GM12878 (cell line): ENCODE measurements around the gene YY1. TPM values are rescaled to one million over a fixed set of nuclear protein-coding genes. Genes with fewer than 3 reads are reported as not detected.

Experiments
- ATAC-seq: fragments of 200-7000 bp; cut with Tn5 transposase; 3 replicates; pipeline ENCODE4 v1.9.1; 2020; ENCODE audit warnings: mild to moderate bottlenecking, moderate library complexity
- BruUV-seq: library from RNA; stranded (reverse); fragments of 400-500 nt; replicated peaks from 2 replicates; lab custom pipeline; 2021; lab: Mats Ljungman, UMichigan
- CTCF ChIA-PET: fragments of 300-600 bp; sonication (Branson Sonifier 250); formaldehyde crosslinking; extraction: SDS; loops from one replicate; lab custom pipeline; 2021; ENCODE audit warnings: inconsistent platforms; lab: Yijun Ruan, JAX
- POLR2A ChIA-PET: fragments of 350-600 bp; formaldehyde crosslinking; extraction: SDS; loops from one replicate; lab custom pipeline; 2021; ENCODE audit warnings: inconsistent platforms; lab: Charles Lee
- RAD21 ChIA-PET: fragments of 300-600 bp; sonication (Branson Sonifier 250); formaldehyde crosslinking; loops from one replicate; lab custom pipeline; 2023; ENCODE audit warnings: antibody characterized with exemption; ENCODE audit not compliant: unreplicated experiment; lab: Charles Lee
- SMC1A ChIA-PET: fragments of 300-600 bp; sonication (Branson Sonifier 250); formaldehyde crosslinking; loops from one replicate; lab custom pipeline; 2023; ENCODE audit not compliant: unreplicated experiment, uncharacterized antibody; lab: Charles Lee
- DNase-seq: peaks from one replicate; pipeline ENCODE4 v3.0.0-alpha.2; 2011; ENCODE audit warnings: low read depth, low spot score
- FAIRE-seq: peaks from 3 replicates; lab custom pipeline; 2011; peaks lifted over from hg19 to GRCh38; lab: Jason Lieb, UNC
- H2AFZ ChIP-seq: 2 replicates; pipeline ENCODE4 v1.6.0; 2011; ENCODE audit warnings: low read depth, low read length, control low read depth; ENCODE audit not compliant: control insufficient read depth
- H3K27ac ChIP-seq: 2 replicates; pipeline ENCODE4 v1.5.1; 2011; ENCODE audit warnings: control low read depth; ENCODE audit not compliant: control insufficient read depth, insufficient read depth
- H3K27me3 ChIP-seq, 2 experiments: replicated peaks in 1 of 2; 2 replicates each; pipeline versions ENCODE4 v1.6.0 to v1.6.1; 2011; ENCODE audit warnings: low read length in 1 of 2; ENCODE audit not compliant: control insufficient read depth in 2 of 2, insufficient read depth in 2 of 2
- H3K36me3 ChIP-seq, 2 experiments: 2 replicates each; pipeline ENCODE4 v1.5.1; 2011; ENCODE audit warnings: low read length in 1 of 2; ENCODE audit not compliant: control insufficient read depth in 2 of 2, insufficient read depth in 2 of 2
- H3K4me1 ChIP-seq: 2 replicates; pipeline ENCODE4 v1.6.1; 2011; ENCODE audit warnings: mild to moderate bottlenecking, low read length, moderate library complexity, mixed read lengths; ENCODE audit not compliant: control insufficient read depth, insufficient read depth
- H3K4me2 ChIP-seq: 2 replicates; pipeline ENCODE4 v1.6.0; 2011; ENCODE audit warnings: control low read depth; ENCODE audit not compliant: control insufficient read depth, insufficient read depth
- H3K4me3 ChIP-seq: fragments of 200-600 bp; sonication (generic); 2 replicates; pipeline ENCODE4 v1.5.1; 2016
- H3K79me2 ChIP-seq: 2 replicates; pipeline ENCODE4 v1.6.0; 2011; ENCODE audit warnings: low read length; ENCODE audit not compliant: control insufficient read depth, insufficient read depth
- H3K9ac ChIP-seq: 2 replicates; pipeline ENCODE4 v1.8.0; 2011; ENCODE audit warnings: low read length, control low read depth, mixed read lengths; ENCODE audit not compliant: control insufficient read depth, insufficient read depth
- H3K9me3 ChIP-seq: replicated peaks from 3 replicates; pipeline ENCODE4 v1.5.1; 2011; ENCODE audit warnings: mild to moderate bottlenecking, low read length; ENCODE audit not compliant: control insufficient read depth, insufficient read depth
- H4K20me1 ChIP-seq: 2 replicates; pipeline ENCODE4 v1.6.0; 2011; ENCODE audit not compliant: control insufficient read depth, insufficient read depth
- CHD4 ChIP-seq: fragments of 200-600 bp; sonication (generic); IDR thresholded peaks from 2 replicates; pipeline ENCODE4 v1.6.1; 2016; ENCODE audit warnings: mild to moderate bottlenecking
- GATAD2B ChIP-seq: fragments of 450-650 bp; conservative IDR thresholded peaks from 2 replicates; pipeline ENCODE4 v1.6.1; 2017; ENCODE audit warnings: low read depth, mild to moderate bottlenecking, moderate library complexity
- NRF1 ChIP-seq: conservative IDR thresholded peaks from 2 replicates; pipeline ENCODE4 v1.6.1; 2011; ENCODE audit warnings: mild to moderate bottlenecking, low read depth, low read length, improper control_type of control experiment
- POLR2A ChIP-seq: IDR thresholded peaks from 2 replicates; pipeline ENCODE4 v1.6.1; 2011; ENCODE audit warnings: low read depth, mild to moderate bottlenecking, low read length
- WGBS: methylation state at CpG from one replicate; pipeline ENCODE4 v1.1.6; 2016; ENCODE audit warnings: low lambda C conversion rate; ENCODE audit not compliant: insufficient replicate concordance, insufficient coverage; ENCODE audit errors: missing lambda C conversion rate; 5-methylcytosine and 5-hydroxymethylcytosine counted together
- in situ Hi-C: fragments of 300-500 bp; cut with MboI; formaldehyde crosslinking; loops from 9 replicates; pipeline ENCODE4 v1.14.3; 2018; ENCODE audit warnings: mixed read lengths
- intact Hi-C: fragments of 100-400 bp; cut with micrococcal nuclease; formaldehyde crosslinking; loops from one replicate; pipeline ENCODE4 v1.14.2; 2022; ENCODE audit not compliant: unreplicated experiment
- polyA plus RNA-seq, 11 experiments: library from polyadenylated mRNA; depleted of rRNA in 4 of 11; unstranded in 6 of 11; stranded (reverse) in 5 of 11; fragments of >200 nt; fragmentation: Nextera tagmentation in 4 of 11; fragmentation: Illumina TruSeq in 1 of 11; extraction: Ambion mirVana in 4 of 11; extraction: Trizol in 1 of 11; gene quantifications; 1 replicate in 1 of 11; 2 replicates in 10 of 11; pipeline versions ENCODE4 v1.2.1 to v1.2.3, GENCODE V29; 2011 to 2016; ENCODE audit warnings: inconsistent platforms in 2 of 11, missing spikeins in 2 of 11, low read depth in 1 of 11
- total RNA-seq, 4 experiments: library from RNA; depleted of rRNA in 3 of 4; stranded (reverse); fragments of >200 nt in 3 of 4; fragmentation: Illumina TruSeq in 1 of 4; extraction: Trizol in 1 of 4; gene quantifications; 2 replicates each; pipeline versions ENCODE4 v1.2.1 to v1.2.3, GENCODE V29; 2013 to 2021

The YY1 gene
- total and polyA plus RNA-seq, 10 of the 15 experiments (the other 5 are each of a cell fraction or from before 2014, with no cell fraction given) = 23.7 to 74.0 (median 39.9) TPM

DNA sequence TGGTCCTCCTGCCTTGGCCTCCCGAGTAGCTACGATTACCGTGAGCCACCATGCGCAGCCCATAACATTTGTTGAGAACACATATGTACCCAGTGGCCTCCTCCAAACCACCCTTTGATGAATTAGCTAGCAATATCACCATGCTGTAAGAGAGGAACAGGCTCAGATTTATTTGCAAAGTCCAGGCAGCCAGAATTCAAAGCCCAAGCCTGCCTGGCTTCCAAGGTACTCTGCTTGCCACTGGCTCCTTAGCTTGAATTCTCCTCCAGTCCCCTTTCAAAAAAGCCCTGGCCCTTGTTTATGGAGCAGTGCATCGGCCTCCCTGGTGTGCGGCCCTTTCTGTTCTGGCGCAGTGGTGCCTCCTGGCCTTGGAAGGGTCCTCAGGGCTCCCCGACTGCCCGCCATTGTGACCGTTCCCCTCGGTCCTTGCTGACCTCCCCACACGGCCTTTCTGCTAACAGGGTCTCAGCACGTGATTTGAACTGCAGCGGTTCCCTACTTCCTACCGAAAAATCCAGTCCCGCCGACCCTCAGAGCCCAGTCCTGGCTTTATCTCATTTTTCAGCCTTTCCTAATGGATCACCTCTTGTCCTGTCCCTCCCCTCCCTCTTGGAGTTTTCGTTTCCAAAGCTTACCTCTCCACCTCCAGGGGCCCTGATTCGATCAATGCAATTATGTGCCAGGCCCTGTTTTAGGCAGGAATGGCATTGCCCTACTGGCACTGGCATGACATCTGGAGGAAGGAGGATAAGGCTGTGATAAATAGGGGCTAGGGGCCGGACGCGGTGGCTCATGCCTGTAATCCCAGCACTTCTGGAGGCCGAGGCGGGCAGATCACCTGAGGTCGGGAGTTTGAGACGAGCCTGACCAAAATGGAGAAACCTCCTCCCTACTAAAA lies 45.3 kb downstream of the YY1 start:
- FAIRE-seq = no peak
- no peak for TF ChIP-seq GATAD2B
- peak; percentile 18; the same call in 1 of the 2 replicates for TF ChIP-seq POLR2A
- TF ChIP-seq NRF1 = no peak
- no peak for TF ChIP-seq CHD4
- Histone ChIP-seq H3K4me2 (peak overlapping the region; percentile 74), H3K4me1 (no peaks in the 10 kb centered on the region), H3K79me2 (peaks cover 4% of the 10 kb centered on the region), H3K9ac (no peak overlapping the region), H3K4me3 (no peak overlapping the region), H4K20me1 (no peaks in the 10 kb centered on the region), H3K27ac (no peak overlapping the region), H3K9me3 (no peaks in the 10 kb centered on the region), H2AFZ (no peak overlapping the region), H3K27me3 (no peaks in the 10 kb centered on the region), H3K36me3 (peaks cover 2 to 10% of the 10 kb centered on the region in 2 experiments)
- no peak for ATAC-seq
- intact Hi-C loops (no loop called here), in situ Hi-C loops (loop anchor here (10.0 kb wide), 1 partner anchor 361 kb away; no protein-coding TSS in a partner anchor)
- CTCF ChIA-PET = interaction anchor here (0.5 to 5.3 kb wide), 18 partner anchors 8 to 100 kb away, joined by 3 to 50 read pairs (median 6); partner anchors contain the start of gene WDR25
- SMC1A ChIA-PET = interaction anchor here (0.6 to 2.8 kb wide), 3 partner anchors 35 to 93 kb away, joined by 3 to 11 read pairs (median 4); a partner anchor contains a TSS
- POLR2A ChIA-PET = interaction anchor here (0.5 kb wide), 1 partner anchor 1479 kb away, joined by 3 read pairs; no protein-coding TSS in a partner anchor
- no peak for DNase-seq
- BruUV-seq = no TSS peak
- WGBS = 64% methylated on average over 26 of the region's 26 CpGs
- RAD21 ChIA-PET = interaction anchor here (1.0 to 1.5 kb wide), 4 partner anchors 91 to 101 kb away, joined by 3 to 5 read pairs (median 4); no protein-coding TSS in a partner anchor
